Measurements from ENCODE around the gene SMAD9.
A peak's percentile ranks its signal among the peaks of the same experiment; 100 is the strongest.

Gene SMAD9

DNA sequence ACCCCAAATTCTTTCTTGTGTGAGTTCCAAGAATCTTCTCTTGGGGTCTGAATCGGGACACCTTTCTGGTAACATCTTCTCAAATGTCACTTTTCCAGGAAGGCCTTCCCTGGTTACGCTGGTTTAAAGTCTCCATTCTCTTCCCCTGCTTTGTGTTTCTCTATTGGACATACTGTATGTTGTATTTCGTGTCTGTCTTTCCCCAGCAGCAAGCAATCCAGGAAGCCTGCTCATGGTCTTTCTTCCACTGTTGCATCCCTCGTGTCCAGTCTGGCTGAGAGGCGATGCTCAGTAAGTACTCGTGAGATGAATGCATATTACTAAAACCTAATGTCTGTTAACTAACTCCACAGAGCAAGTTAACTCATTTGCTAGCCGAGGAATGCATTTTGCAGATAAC lies 57.3 kb downstream of the SMAD9 start:
- DNase-seq: no peak

DNA sequence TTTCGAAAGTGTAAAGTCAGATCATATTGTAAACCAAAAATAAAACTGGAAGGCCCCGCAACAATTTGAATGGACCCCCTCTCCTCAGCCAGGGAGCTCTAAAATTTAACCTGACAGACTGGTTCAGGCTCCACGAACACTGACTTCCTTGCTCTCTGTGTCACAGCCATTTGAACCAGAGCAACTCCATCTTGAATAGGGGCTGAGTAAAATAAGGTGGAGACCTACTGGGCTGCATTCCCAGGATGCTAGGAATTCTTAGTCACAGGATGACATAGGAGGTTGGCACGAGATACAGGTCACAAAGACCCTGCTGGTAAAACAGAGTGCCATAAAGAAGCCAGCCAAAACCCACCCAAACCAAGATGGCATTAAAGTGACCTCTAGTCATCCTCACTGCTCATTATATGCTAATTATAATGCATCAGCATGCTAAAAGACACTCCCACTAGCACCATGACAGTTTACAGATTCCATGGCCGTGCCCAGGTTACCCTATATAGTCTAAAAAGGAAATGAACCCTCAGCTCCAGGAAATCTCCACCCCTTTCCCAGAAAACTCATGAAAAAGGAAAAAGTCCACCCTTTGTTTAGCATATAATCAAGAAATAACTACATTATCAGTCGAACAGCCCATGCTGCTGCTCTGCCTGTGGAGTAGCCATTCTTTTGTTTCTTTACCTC lies 57.9 kb downstream of the SMAD9 start:
- DNase-seq: no peak

- no peak for DNase-seq
These were observed 60.8 kb downstream of the SMAD9 start for GRCh38 chr13:36859259-36859658.

DNA sequence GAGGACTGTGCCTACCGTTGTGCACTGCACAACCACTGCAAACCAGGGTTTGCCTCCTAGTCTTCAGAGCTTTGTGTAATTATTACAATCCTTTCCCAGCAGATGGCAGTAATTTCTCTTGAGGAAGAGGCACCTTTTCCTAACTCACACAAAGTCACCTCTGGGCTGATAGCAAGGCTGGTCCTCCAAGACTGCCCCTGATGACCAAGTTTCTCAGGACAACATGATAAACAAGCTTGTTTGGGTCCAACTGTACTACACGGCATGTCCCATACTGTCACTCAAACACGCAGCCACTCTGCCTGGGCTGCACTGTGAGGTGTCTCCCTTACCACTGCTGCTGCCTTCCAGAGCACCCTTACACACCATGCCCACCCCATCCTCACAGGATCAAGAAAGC lies 61.7 kb downstream of the SMAD9 start:
- DNase-seq: peak; percentile 54

DNA sequence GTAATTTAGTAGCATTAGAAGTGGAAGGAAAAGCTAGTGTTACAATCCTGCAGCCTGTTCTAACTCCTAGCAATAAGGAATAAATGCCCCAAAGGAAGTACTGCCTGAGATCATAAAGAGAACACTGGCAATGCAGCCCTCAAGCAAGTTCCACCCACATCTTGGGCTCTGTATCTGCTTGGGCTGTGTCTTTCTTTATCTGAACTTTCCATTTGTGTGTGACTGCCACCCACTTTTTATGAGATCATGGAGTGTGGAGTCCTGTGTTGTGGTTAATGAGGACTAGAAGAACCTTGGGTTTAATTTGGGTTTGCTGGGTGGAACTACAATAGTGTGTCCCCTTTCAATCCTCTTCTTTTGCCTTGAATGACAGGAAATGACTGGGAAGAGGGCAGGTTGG lies 62.8 kb downstream of the SMAD9 start:
- DNase-seq: no peak

DNA sequence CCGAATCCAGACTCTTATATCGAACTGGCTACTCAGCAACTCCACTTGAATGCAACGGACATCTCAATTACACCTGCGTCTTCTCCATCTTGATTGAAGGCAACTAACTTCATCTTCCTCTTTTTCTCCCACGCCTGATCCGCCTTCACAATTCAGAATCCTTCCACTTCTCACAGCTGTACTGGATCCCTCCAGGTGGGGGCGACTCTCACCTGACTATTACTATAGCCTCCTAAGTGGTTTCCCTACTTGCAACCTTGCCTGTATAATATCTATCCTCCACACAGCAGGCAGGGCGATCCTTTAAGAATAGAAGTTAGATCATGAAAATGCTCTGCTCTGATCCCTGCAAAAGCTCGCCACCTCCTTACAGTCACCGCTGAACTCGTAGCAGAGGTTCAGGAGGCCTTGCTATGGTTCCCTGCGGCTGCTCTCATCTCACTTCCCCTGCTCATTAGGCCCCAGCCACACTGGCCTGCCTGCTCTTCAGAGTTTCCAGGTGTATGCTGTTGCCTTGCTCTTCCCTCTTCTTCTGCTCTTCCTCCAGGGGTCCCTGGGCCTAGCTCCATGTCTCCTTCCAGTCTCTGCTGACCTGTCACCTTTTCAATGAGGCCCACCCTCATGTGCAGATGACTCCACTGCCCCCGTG lies 69.1 kb downstream of the SMAD9 start:
- no peak for DNase-seq

DNA sequence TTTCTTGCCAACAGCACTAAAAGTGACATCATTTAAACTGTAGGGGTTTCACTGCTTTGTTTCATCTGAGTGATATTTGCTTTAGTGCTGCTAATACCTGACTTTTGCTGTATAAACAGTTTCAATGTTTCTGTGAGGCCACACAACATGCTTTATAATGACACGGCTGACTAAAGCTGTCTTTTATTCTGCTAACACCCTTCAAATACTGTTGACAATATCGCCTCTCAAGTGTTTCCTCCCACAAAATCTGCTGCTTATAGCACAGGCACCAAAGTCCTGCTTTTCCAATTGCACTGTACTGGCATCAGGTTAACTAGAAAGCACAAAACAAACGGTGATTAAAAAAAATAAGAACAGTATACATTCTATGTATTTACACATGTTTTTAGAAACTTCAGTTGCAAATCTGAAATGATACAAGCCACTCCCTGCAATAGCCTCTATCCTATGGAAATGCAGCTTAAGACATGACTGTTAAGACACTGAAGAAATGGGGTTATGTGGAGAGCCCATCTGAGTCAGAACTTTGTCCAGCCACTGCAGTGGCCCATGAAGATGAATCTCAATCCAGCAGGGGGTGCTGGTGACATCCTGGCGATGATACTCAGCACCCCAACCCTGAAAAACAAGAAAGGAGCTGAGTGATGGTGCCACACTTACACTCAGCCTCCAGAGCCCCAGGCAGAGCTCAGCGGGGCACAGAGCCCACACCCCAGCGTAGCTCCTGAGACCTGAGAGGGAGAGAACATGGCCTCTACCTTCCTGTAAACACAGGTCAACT lies 71.6 kb downstream of the SMAD9 start:
- no peak for DNase-seq

GRCh38 chr13:36847606-36848005 lies 72.4 kb downstream of the SMAD9 start:
- no peak for DNase-seq

GRCh38 chr13:36841391-36841790 lies 78.6 kb downstream of the SMAD9 start:
- DNase-seq: no peak

DNA sequence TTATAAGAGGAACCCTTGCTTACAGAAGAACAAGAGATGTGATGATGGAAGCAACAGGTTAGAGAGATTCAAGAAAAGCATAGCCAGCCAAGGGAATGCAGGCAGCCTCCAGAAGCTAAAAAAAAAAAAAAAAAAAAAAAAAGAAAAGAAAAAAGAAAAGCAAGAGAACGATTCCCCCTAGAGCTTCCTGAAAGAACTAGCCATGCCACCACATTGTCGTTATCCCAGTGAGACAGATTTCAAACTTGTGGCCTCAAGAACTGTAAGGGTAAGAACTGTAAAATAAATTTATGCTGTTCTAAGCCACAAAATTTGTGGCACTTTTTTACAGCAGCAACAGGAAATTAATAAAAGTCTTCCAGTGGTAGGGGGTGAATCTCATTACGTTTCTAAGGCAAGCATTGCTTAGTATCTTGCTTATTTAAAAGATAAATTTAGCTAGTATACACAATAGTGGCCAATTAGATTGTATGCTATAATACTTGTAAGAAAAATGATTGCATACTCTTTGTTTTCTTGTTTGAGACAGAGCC lies 79.3 kb downstream of the SMAD9 start:
- DNase-seq: no peak

GRCh38 chr13:36839981-36840380 lies 80.1 kb downstream of the SMAD9 start:
- no peak for DNase-seq

- DNase-seq: no peak
These were observed 80.8 kb downstream of the SMAD9 start for GRCh38 chr13:36839281-36839680.

- DNase-seq: no peak
These were observed 82.5 kb downstream of the SMAD9 start for GRCh38 chr13:36837354-36838092.

- DNase-seq: peak; percentile 25
These were observed 85.7 kb downstream of the SMAD9 start for GRCh38 chr13:36834299-36834698.

GRCh38 chr13:36831291-36831690 lies 88.7 kb downstream of the SMAD9 start:
- DNase-seq: no peak

- DNase-seq: no peak
These were observed 90.3 kb downstream of the SMAD9 start for GRCh38 chr13:36829753-36830152.

- DNase-seq: no peak
These were observed 97.3 kb downstream of the SMAD9 start for GRCh38 chr13:36822785-36823184.

DNA sequence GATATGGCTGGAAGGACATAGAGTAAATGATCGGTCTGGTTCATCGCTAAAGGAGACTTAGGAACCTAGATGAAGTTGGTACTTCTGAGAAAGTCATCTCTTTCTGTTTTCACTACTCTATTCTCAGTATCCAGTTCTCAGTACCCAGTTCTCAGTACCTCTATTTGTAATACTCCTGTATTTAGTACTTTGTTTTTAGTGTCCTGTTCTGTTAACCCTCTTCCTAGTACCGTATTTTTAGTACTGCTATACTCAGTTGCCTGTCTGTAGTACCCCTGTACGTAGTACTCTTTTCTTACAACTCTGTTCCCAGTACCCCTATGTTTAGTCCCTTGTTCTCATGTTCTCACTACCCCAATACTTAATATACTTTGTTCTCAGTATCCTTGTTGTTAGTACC lies 99.8 kb downstream of the SMAD9 start:
- no peak for DNase-seq

DNA sequence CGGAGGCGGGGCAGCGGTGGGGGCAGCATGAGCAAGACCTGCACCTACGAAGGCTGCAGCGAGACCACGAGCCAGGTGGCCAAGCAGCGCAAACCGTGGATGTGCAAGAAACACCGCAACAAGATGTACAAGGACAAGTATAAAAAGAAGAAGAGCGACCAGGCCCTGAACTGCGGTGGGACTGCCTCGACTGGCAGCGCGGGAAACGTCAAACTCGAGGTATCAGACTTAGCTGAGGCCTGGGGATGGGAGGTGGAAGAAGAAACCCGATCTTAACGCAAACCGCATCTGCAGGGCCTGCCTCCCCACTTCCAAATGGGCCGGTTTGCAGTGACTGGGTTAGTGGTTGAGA lies 100.3 kb downstream of the SMAD9 start:
- peak; percentile 31 for DNase-seq

DNA sequence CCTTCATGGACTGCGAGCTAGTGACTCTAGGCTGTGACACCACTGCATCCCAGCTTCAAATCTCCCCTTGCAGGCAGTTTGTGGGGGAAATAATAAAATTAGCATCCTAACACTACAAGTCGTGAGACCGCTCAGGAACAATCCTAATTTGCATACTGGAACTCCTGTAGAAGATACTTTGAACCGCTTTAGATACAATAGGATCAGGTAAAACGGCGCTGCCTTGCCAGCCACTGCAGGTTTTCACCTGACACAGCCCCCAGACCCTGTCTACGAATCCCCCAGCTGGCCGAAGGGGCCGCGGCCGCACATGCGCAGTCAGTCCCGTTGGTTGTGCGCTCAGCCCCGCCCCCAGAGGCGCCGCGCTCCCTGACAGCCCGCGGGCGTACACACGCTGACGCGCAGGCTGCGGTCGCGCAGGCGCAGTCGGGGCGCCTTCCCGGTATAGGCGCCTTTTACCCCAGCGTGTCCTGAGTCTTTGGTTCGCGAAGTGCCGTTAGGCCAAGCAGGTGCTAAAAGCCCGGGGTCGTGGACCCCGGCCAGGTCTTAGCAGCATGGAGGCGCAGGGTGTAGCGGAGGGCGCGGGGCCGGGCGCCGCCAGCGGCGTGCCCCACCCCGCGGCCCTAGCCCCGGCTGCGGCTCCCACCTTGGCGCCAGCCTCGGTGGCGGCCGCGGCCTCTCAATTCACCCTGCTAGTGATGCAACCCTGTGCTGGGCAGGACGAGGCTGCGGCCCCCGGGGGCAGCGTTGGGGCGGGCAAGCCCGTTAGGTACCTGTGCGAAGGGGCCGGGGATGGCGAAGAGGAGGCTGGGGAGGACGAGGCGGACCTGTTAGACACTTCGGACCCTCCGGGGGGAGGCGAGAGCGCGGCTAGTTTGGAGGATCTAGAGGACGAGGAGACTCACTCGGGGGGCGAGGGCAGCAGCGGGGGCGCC lies 101.0 kb downstream of the SMAD9 start, which contains the start of gene RFXAP:
TSS of gene RFXAP (plus strand) at position 419 of the 935 bp plus-strand sequence. CDS start at position 555, 136 bp downstream.
- DNase-seq: peak; percentile 85

DNA sequence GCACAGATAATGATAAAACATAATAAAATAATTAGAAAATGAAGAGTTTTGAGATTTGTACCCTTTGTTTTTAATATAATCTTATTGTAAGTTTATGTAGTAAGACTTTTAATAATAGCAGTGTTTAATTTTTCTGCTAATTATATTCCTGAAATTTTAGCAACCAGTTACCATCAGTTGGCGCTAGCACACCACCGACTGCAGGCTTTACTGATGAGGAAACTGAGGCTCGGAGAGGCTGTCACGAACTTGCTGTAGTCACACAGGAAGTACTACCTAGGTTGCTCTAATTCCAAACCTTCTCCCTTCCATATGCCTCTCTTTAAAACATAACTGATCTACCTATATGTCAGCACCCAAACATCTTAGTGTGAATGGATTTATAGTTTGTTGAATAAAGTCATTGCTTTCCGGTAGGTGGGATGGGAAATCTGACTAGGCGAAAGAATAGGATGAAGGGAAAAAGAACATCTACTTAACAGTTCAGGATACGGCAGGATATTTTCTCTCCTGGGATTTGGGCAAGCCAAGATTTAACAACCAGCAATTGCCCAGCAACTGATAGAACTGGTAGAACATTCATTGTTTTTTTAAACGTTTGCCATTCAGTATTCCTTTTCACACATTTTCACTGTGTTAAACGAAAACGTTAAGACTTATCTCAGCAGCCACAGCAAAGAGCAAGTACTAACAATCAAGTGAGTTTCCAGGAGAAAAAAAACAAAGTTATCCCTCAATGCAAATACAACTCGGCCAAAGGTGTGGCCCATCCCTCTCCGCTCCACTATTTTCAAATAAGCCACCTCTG lies 101.8 kb downstream of the SMAD9 start:
- DNase-seq: no peak

All from fibroblast of skin of back (primary cell).